Measurements from ENCODE around the gene AMOT.

The AMOT gene

DNA sequence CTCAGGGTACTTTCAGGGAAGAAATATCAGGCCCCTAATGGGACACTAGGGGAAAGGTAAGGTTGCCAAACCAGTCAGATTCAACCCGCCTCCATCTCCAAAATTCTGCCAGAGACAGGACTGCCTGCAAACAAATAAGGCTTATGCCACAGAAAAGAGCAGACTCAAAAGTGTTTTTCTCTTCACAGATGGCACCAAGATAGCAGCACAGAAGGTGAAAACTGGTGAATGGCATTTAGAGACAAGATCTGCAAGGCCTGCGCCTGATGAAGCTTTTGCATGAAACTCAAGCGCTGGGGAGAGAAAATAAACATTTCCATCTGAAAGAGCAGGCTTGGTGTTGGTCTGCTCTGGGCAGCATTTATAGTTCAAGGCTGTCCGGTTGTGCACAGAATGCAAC lies 27.9 kb downstream of the AMOT start:
- Histone ChIP-seq H3K27ac (no peak overlapping the region), H3K4me1 (ENCODE audit: control insufficient read depth in 1 of 2, insufficient read depth in 1 of 2, low read depth in 1 of 2, low read length in 1 of 2) (no peaks in the 10 kb centered on the region), H3K27me3 (no peaks in the 10 kb centered on the region), H3K36me3 (no peaks in the 10 kb centered on the region), H3K9me3 (no peaks in the 10 kb centered on the region), H3K4me3 (ENCODE audit: low read depth in 1 of 2, low read length in 1 of 2) (no peak overlapping the region)
- TF ChIP-seq, protein P1, sequence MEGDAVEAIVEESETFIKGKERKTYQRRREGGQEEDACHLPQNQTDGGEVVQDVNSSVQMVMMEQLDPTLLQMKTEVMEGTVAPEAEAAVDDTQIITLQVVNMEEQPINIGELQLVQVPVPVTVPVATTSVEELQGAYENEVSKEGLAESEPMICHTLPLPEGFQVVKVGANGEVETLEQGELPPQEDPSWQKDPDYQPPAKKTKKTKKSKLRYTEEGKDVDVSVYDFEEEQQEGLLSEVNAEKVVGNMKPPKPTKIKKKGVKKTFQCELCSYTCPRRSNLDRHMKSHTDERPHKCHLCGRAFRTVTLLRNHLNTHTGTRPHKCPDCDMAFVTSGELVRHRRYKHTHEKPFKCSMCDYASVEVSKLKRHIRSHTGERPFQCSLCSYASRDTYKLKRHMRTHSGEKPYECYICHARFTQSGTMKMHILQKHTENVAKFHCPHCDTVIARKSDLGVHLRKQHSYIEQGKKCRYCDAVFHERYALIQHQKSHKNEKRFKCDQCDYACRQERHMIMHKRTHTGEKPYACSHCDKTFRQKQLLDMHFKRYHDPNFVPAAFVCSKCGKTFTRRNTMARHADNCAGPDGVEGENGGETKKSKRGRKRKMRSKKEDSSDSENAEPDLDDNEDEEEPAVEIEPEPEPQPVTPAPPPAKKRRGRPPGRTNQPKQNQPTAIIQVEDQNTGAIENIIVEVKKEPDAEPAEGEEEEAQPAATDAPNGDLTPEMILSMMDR (IDR thresholded peaks at IDR 0.05): no peak

DNA sequence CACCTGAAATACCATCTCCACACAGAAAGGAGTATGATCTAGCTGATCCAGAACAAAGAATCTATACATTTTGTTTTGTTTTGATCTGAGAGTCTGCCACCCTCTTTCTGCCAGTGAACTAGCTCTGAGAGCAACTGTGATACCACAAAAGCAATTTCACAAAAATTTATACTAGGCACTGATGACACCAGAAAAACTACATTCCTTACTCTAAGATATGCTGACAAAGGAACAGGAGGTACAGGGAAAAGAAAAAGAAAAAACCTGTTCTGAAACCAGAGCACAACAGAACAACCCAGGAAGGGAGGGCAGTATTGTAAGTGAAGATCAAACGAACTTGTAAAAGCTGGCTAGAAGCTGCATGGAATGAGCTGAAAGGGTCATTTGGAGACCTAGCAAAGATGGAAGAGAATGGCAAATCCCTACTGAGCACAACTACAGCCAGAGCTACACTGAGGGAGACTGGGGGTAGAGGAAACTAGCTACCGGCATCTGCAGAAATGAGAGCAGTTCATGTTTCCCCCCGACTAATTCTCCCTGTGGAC lies 31.9 kb downstream of the AMOT start:
- TF ChIP-seq, protein P1 (IDR thresholded peaks at IDR 0.05): no peak

DNA sequence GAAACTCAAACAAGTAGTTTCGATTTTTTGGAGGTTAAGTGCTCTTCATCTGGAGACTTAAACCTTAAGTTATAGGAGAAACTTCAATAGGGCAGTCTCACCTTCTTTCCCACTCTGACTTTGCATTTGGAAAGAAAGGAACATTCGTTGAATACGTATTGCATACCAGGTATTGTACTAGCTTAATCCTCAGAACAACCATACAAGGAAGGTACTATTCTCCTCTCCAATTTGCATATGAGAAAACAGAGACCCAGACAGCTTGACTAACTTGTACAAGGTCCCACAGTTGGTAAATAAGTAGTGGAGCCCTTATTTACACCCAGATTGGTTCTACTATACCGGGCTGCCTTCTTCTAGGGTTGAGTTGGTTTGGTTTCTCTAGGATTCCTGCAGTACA lies 32.6 kb downstream of the AMOT start:
- Histone ChIP-seq H3K36me3 (no peaks in the 10 kb centered on the region), H3K4me1 (ENCODE audit: control insufficient read depth in 1 of 2, insufficient read depth in 1 of 2, low read depth in 1 of 2, low read length in 1 of 2) (no peaks in the 10 kb centered on the region), H3K9me3 (no peaks in the 10 kb centered on the region), H3K27ac (no peak overlapping the region), H3K4me3 (ENCODE audit: low read depth in 1 of 2, low read length in 1 of 2) (no peak overlapping the region), H3K27me3 (no peaks in the 10 kb centered on the region)
- TF ChIP-seq, protein P1 (IDR thresholded peaks at IDR 0.05): no peak

More for the DNA sequence above, 31.9 kb downstream of the AMOT start:
- no peak overlapping the region for H3K4me3 ChIP-seq (ENCODE audit: low read depth in 1 of 2, low read length in 1 of 2)
- H3K4me1 ChIP-seq (ENCODE audit: control insufficient read depth in 1 of 2, insufficient read depth in 1 of 2, low read depth in 1 of 2, low read length in 1 of 2): no peaks in the 10 kb centered on the region
- H3K27ac ChIP-seq: no peak overlapping the region
- no peaks in the 10 kb centered on the region for H3K9me3 ChIP-seq
- H3K36me3 ChIP-seq: no peaks in the 10 kb centered on the region
- H3K27me3 ChIP-seq: no peaks in the 10 kb centered on the region

DNA sequence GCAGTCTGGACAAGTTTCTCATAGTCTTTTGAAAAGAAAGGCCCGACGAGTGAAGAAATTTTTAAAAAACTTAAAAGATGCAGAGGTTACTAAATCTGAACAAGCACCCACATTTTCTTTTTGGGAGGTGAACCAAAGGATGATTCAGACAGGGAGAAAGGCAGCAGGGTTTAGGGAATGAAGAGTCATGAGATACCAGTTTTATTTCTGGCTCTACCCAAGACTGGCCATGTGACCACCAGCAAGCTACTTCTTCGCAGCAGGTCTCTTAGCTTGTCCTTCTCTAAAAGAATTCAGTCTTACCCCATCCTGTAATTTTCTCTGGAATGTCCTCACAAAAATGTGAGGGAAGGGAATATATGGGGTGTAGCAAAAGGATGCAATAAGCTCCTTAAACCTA lies 37.6 kb downstream of the AMOT start:
- Histone ChIP-seq H3K4me3 (ENCODE audit: low read depth in 1 of 2, low read length in 1 of 2) (no peak overlapping the region), H3K36me3 (no peaks in the 10 kb centered on the region), H3K27ac (no peak overlapping the region), H3K9me3 (no peaks in the 10 kb centered on the region), H3K4me1 (ENCODE audit: control insufficient read depth in 1 of 2, insufficient read depth in 1 of 2, low read depth in 1 of 2, low read length in 1 of 2) (no peaks in the 10 kb centered on the region), H3K27me3 (no peaks in the 10 kb centered on the region)
- TF ChIP-seq, protein P1 (IDR thresholded peaks at IDR 0.05): no peak

DNA sequence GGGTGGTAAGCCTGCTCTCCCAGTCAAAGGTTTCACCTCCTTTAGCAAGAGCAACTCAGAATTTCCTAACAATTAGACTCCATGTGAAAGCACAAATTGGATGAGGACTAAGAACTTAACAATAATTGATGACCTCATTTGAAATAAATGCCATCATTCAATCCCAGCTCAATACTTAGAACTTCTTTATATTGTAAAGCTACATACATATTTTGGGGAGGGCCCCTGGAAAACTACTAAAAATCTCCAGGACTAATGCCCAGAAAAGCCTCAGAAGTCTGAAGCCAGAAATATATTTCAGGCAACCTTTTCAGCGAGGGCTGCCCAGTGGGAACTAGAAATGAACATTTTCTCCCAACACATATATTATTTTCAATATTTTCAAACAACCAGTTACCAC lies 38.1 kb downstream of the AMOT start:
- Histone ChIP-seq H3K4me3 (ENCODE audit: low read depth in 1 of 2, low read length in 1 of 2) (no peak overlapping the region), H3K4me1 (ENCODE audit: control insufficient read depth in 1 of 2, insufficient read depth in 1 of 2, low read depth in 1 of 2, low read length in 1 of 2) (no peaks in the 10 kb centered on the region), H3K9me3 (no peaks in the 10 kb centered on the region), H3K27ac (no peak overlapping the region), H3K36me3 (no peaks in the 10 kb centered on the region), H3K27me3 (no peaks in the 10 kb centered on the region)
- TF ChIP-seq, protein P1 (IDR thresholded peaks at IDR 0.05): no peak
